HEK293 (cell line): Measurements from ENCODE around the gene TMEM240.
"Not testable (repeated sequence)": the region's sequence is repeated elsewhere in the genome, so short reads cannot be mapped to it uniquely, and the experiment has no call there.

ENCODE experiments used
- SETDB1 ChIP-seq: IDR thresholded peaks from one replicate; pipeline ENCODE4 v1.6.1; 2017; ENCODE audit warnings: mild to moderate bottlenecking, low read length, moderate library complexity, mixed read lengths; ENCODE audit not compliant: insufficient read length
- TF ChIP-seq, protein P1 (sequence below): fragments of 450-650 bp; formaldehyde crosslinking; IDR thresholded peaks from 2 replicates; pipeline ENCODE4 v1.5.1; 2016; ENCODE audit warnings: missing biosample characterization, missing genetic modification characterization

DNA sequence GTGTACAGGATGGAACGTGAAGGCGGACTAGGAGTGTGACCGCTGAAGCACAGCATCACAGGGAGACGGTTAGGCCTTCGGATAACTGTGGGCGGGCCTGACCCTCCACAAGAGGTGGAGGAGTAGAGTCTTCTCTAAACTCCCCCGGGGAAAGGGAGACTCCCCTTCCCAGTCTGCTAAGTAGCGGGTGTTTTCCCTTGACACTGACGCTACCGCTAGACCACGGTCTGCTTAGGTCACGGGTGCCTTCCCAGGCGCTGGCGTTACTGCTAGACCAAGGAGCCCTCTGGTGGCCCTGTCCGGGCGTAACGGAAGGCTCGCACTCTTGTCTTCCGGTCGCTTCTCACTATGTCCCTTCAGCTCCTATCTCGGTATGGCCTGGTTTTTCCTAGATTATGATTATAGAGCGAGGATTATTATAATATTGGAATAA, 35.0 kb downstream of the TMEM240 start:
- TF ChIP-seq, protein P1, sequence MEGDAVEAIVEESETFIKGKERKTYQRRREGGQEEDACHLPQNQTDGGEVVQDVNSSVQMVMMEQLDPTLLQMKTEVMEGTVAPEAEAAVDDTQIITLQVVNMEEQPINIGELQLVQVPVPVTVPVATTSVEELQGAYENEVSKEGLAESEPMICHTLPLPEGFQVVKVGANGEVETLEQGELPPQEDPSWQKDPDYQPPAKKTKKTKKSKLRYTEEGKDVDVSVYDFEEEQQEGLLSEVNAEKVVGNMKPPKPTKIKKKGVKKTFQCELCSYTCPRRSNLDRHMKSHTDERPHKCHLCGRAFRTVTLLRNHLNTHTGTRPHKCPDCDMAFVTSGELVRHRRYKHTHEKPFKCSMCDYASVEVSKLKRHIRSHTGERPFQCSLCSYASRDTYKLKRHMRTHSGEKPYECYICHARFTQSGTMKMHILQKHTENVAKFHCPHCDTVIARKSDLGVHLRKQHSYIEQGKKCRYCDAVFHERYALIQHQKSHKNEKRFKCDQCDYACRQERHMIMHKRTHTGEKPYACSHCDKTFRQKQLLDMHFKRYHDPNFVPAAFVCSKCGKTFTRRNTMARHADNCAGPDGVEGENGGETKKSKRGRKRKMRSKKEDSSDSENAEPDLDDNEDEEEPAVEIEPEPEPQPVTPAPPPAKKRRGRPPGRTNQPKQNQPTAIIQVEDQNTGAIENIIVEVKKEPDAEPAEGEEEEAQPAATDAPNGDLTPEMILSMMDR (tag by site-specific recombination): peak; percentile 6; the same call in 1 of the 2 replicates
- TF ChIP-seq SETDB1: not testable (repeated sequence)
